H1 (cell line): ENCODE measurements around the gene RBL1. TPM values are rescaled to one million over a fixed set of nuclear protein-coding genes. Genes with fewer than 3 reads are reported as not detected.

Experiments
- CTCF ChIA-PET: fragments of 300-600 bp; sonication (Branson Sonifier 250); formaldehyde crosslinking; loops from one replicate; lab custom pipeline; 2021; ENCODE audit not compliant: partially characterized antibody; lab: Charles Lee
- POLR2A ChIA-PET: fragments of 300-600 bp; sonication (Branson Sonifier 250); formaldehyde crosslinking; loops from one replicate; lab custom pipeline; 2021; ENCODE audit warnings: inconsistent platforms; ENCODE audit not compliant: partially characterized antibody; lab: Charles Lee
- DNase-seq, 2 experiments: peaks; one replicate each; pipeline versions ENCODE4 v3.0.0 to v3.0.0-alpha.2; 2010 to 2022; ENCODE audit warnings: low spot score in 2 of 2, low read depth in 1 of 2, mixed read lengths in 1 of 2
- FAIRE-seq: peaks from 2 replicates; lab custom pipeline; 2011; peaks lifted over from hg19 to GRCh38; lab: Jason Lieb, UNC
- H2AFZ ChIP-seq: 2 replicates; pipeline ENCODE4 v1.8.1; 2012; ENCODE audit warnings: low read length, inconsistent platforms
- H2AK5ac ChIP-seq: 2 replicates; pipeline ENCODE4 v1.6.1; 2013; ENCODE audit warnings: low read depth, low read length
- H2BK120ac ChIP-seq: replicated peaks from 2 replicates; pipeline ENCODE3; 2013; ENCODE audit warnings: low read depth, low read length, inconsistent platforms
- H2BK12ac ChIP-seq: 2 replicates; pipeline ENCODE4 v1.6.1; 2013; ENCODE audit warnings: low read depth, low read length
- H2BK15ac ChIP-seq: 2 replicates; pipeline ENCODE4 v1.6.1; 2013; ENCODE audit warnings: low read length
- H2BK20ac ChIP-seq: 2 replicates; pipeline ENCODE4 v1.6.1; 2013; ENCODE audit warnings: low read length
- H2BK5ac ChIP-seq: 2 replicates; pipeline ENCODE4 v1.6.1; 2013; ENCODE audit warnings: low read depth, low read length
- H3K14ac ChIP-seq: 2 replicates; pipeline ENCODE4 v1.6.1; 2013; ENCODE audit warnings: inconsistent platforms; ENCODE audit not compliant: insufficient read length
- H3K18ac ChIP-seq: 2 replicates; pipeline ENCODE4 v1.6.1; 2013; ENCODE audit warnings: low read length; ENCODE audit errors: extremely low read depth
- H3K23ac ChIP-seq: 2 replicates; pipeline ENCODE4 v1.6.1; 2013; ENCODE audit warnings: inconsistent platforms; ENCODE audit not compliant: insufficient read length
- H3K23me2 ChIP-seq: 2 replicates; pipeline ENCODE4 v1.6.1; 2013; ENCODE audit warnings: low read depth, low read length
- H3K27ac ChIP-seq: 2 replicates; pipeline ENCODE4 v1.6.1; 2011; ENCODE audit warnings: low read depth, low read length, inconsistent platforms
- H3K27me3 ChIP-seq, 4 experiments: replicated peaks in 1 of 4; 1 replicate in 1 of 4; 2 replicates in 3 of 4; pipeline versions ENCODE4 v1.6.1 to v1.8.1; 2011 to 2013; ENCODE audit warnings: low read length in 3 of 4, mild to moderate bottlenecking in 3 of 4, inconsistent platforms in 2 of 4, mixed read lengths in 2 of 4, moderate library complexity in 1 of 4; ENCODE audit not compliant: control insufficient read depth in 3 of 4, insufficient read depth in 3 of 4; ENCODE audit errors: extremely low read depth in 1 of 4
- H3K36me3 ChIP-seq, 4 experiments: 2 replicates each; pipeline versions ENCODE4 v1.6.1 to v1.8.1; 2011 to 2013; ENCODE audit warnings: mild to moderate bottlenecking in 4 of 4, low read length in 3 of 4, moderate library complexity in 2 of 4, control low read depth in 1 of 4, inconsistent platforms in 1 of 4; ENCODE audit not compliant: insufficient read depth in 4 of 4, control insufficient read depth in 2 of 4
- H3K4ac ChIP-seq: replicated peaks from 2 replicates; pipeline ENCODE3; 2013; ENCODE audit warnings: low read length, low read depth, mixed read lengths, inconsistent platforms; ENCODE audit not compliant: insufficient read length
- H3K4me1 ChIP-seq, 4 experiments: replicated peaks in 1 of 4; 1 replicate in 1 of 4; 2 replicates in 3 of 4; pipeline versions ENCODE4 v1.6.1 to v1.8.1; 2011 to 2013; ENCODE audit warnings: low read length in 3 of 4, inconsistent platforms in 2 of 4, mixed read lengths in 1 of 4; ENCODE audit not compliant: insufficient read depth in 4 of 4, control insufficient read depth in 3 of 4
- H3K4me2 ChIP-seq, 2 experiments: 2 replicates each; pipeline versions ENCODE4 v1.6.1 to v1.8.1; 2011 to 2013; ENCODE audit warnings: low read depth in 2 of 2, low read length in 2 of 2, control low read depth in 1 of 2, inconsistent platforms in 1 of 2, mild to moderate bottlenecking in 1 of 2; ENCODE audit not compliant: insufficient read depth in 1 of 2
- H3K4me3 ChIP-seq, 4 experiments: fragments of 200-600, 300-600 bp in 1 of 4; sonication (generic), shearing (Covaris generic), sonication (Bioruptor Twin) in 1 of 4; 2 replicates each; pipeline versions ENCODE4 v1.5.1 to v1.8.1; 2011 to 2016; ENCODE audit warnings: low read length in 4 of 4, low read depth in 3 of 4, control low read depth in 2 of 4, inconsistent platforms in 2 of 4, mild to moderate bottlenecking in 2 of 4, mixed read lengths in 1 of 4, moderate library complexity in 1 of 4; ENCODE audit not compliant: insufficient read depth in 2 of 4; ENCODE audit errors: extremely low read depth in 1 of 4
- H3K56ac ChIP-seq: replicated peaks from 2 replicates; pipeline ENCODE3; 2013; ENCODE audit warnings: low read depth, mild to moderate bottlenecking, mixed read lengths, low read length, inconsistent platforms; ENCODE audit not compliant: insufficient read length
- H3K79me1 ChIP-seq: 2 replicates; pipeline ENCODE4 v1.6.1; 2013; ENCODE audit warnings: low read depth, low read length, control low read depth
- H3K79me2 ChIP-seq, 2 experiments: 2 replicates each; pipeline versions ENCODE4 v1.6.1 to v1.8.1; 2012 to 2013; ENCODE audit warnings: low read length in 2 of 2, mild to moderate bottlenecking in 2 of 2, inconsistent platforms in 1 of 2; ENCODE audit not compliant: insufficient read depth in 2 of 2, control insufficient read depth in 1 of 2
- H3K9ac ChIP-seq, 4 experiments: replicated peaks in 1 of 4; 1 replicate in 1 of 4; 2 replicates in 3 of 4; pipeline versions ENCODE4 v1.6.1 to v1.8.1; 2011 to 2013; ENCODE audit warnings: low read depth in 3 of 4, low read length in 3 of 4, control low read depth in 2 of 4, mild to moderate bottlenecking in 2 of 4, moderate library complexity in 2 of 4, inconsistent platforms in 1 of 4; ENCODE audit errors: extremely low read depth in 1 of 4
- H3K9me3 ChIP-seq, 2 experiments: 2 replicates each; pipeline versions ENCODE4 v1.6.1 to v1.8.1; 2012 to 2013; ENCODE audit warnings: mild to moderate bottlenecking in 2 of 2, moderate library complexity in 2 of 2, control low read depth in 1 of 2, inconsistent platforms in 1 of 2, low read depth in 1 of 2, low read length in 1 of 2, mixed read lengths in 1 of 2; ENCODE audit not compliant: insufficient read depth in 2 of 2
- H4K20me1 ChIP-seq, 2 experiments: replicated peaks in 1 of 2; 2 replicates each; pipeline versions ENCODE3 to v1.8.1; 2011 to 2013; ENCODE audit warnings: inconsistent platforms in 2 of 2, low read length in 2 of 2, mild to moderate bottlenecking in 1 of 2; ENCODE audit not compliant: insufficient read depth in 2 of 2, control insufficient read depth in 1 of 2
- H4K5ac ChIP-seq: 2 replicates; pipeline ENCODE4 v1.6.1; 2013; ENCODE audit warnings: low read length, low read depth, mixed read lengths, inconsistent platforms; ENCODE audit not compliant: insufficient read length
- H4K8ac ChIP-seq: 2 replicates; pipeline ENCODE4 v1.8.0; 2013; ENCODE audit warnings: mild to moderate bottlenecking, moderate library complexity, low read length, inconsistent platforms; ENCODE audit not compliant: insufficient read depth; ENCODE audit errors: extremely low read depth
- H4K91ac ChIP-seq: replicated peaks from 2 replicates; pipeline ENCODE3; 2013; ENCODE audit warnings: low read length, mixed read lengths, inconsistent platforms; ENCODE audit not compliant: insufficient read length
- CBX5 ChIP-seq: fragments of 300-800, 300-1000 bp; sonication (generic); IDR thresholded peaks from 2 replicates; pipeline ENCODE4 v1.7.1; 2016; ENCODE audit warnings: antibody characterized with exemption, low read length, low read depth
- CEBPB ChIP-seq: IDR thresholded peaks from 2 replicates; pipeline ENCODE4 v1.6.1; 2012; ENCODE audit warnings: low read depth, low read length
- CHD1 ChIP-seq: IDR thresholded peaks from 2 replicates; pipeline ENCODE4 v1.6.1; 2012; ENCODE audit warnings: low read depth, low read length, improper control_type of control experiment
- EZH2 ChIP-seq: fragments of 200-600 bp; sonication (generic); IDR thresholded peaks from 2 replicates; pipeline ENCODE4 v1.7.1; 2012; ENCODE audit warnings: low read depth, mild to moderate bottlenecking, moderate library complexity, low read length, inconsistent platforms; ENCODE audit not compliant: severe bottlenecking
- HDAC2 ChIP-seq, 2 experiments: fragments of 300-600 bp in 1 of 2; sonication (generic) in 1 of 2; IDR thresholded peaks; 2 replicates each; pipeline ENCODE4 v1.6.1; 2011 to 2012; ENCODE audit warnings: low read depth in 2 of 2, low read length in 2 of 2, mild to moderate bottlenecking in 2 of 2, moderate library complexity in 2 of 2, borderline replicate concordance in 1 of 2, inconsistent platforms in 1 of 2
- JUN ChIP-seq: IDR thresholded peaks from 2 replicates; pipeline ENCODE4 v1.6.1; 2011; ENCODE audit warnings: low read depth, mild to moderate bottlenecking, improper control_type of control experiment, low read length
- KDM5A ChIP-seq: fragments of 200-600 bp; IDR thresholded peaks from 2 replicates; pipeline ENCODE4 v1.7.1; 2012; ENCODE audit warnings: mild to moderate bottlenecking, low read length, inconsistent platforms, mixed read lengths
- NRF1 ChIP-seq: IDR thresholded peaks from 2 replicates; pipeline ENCODE4 v1.6.1; 2011; ENCODE audit warnings: mild to moderate bottlenecking, low read depth, low read length, improper control_type of control experiment
- POLR2AphosphoS5 ChIP-seq: IDR thresholded peaks from 2 replicates; pipeline ENCODE4 v1.6.1; 2011; ENCODE audit warnings: low read depth, low read length
- SP2 ChIP-seq: IDR thresholded peaks from 2 replicates; pipeline ENCODE4 v1.6.1; 2012; ENCODE audit warnings: mild to moderate bottlenecking, low read length, inconsistent platforms
- SUZ12 ChIP-seq: fragments of 200-600 bp; sonication (generic); IDR thresholded peaks from 2 replicates; pipeline ENCODE4 v1.6.1; 2012; ENCODE audit warnings: mild to moderate bottlenecking, inconsistent platforms, low read length, moderate library complexity, mixed read lengths
- TAF7 ChIP-seq: optimal IDR thresholded peaks from 2 replicates; pipeline ENCODE3; 2011; ENCODE audit warnings: low read depth, mild to moderate bottlenecking, inconsistent platforms, low read length, moderate library complexity, borderline replicate concordance
- WGBS, 2 experiments: shearing (Covaris generic) in 1 of 2; methylation state at CpG; one replicate each; pipeline versions ENCODE4 v1.1.6 to v1.1.7; 2013 to 2015; ENCODE audit warnings: low lambda C conversion rate in 2 of 2, mixed read lengths in 2 of 2, inconsistent platforms in 1 of 2, low coverage in 1 of 2, missing lambda C conversion rate in 1 of 2; ENCODE audit not compliant: insufficient replicate concordance in 2 of 2, insufficient coverage in 1 of 2, insufficient read length in 1 of 2; ENCODE audit errors: extremely low coverage in 1 of 2, missing lambda C conversion rate in 1 of 2; 5-methylcytosine and 5-hydroxymethylcytosine counted together
- polyA plus RNA-seq, 7 experiments: library from polyadenylated mRNA; depleted of rRNA in 3 of 7; stranded (reverse) in 5 of 7; unstranded in 2 of 7; fragments of >200 nt in 5 of 7; fragments of 200-250 nt in 2 of 7; gene quantifications; 1 replicate in 5 of 7; 2 replicates in 1 of 7; 4 replicates in 1 of 7; pipeline versions ENCODE4 v1.2.1 to v1.2.3, GENCODE V29; 2011 to 2013; ENCODE audit warnings: missing spikeins in 2 of 7, mixed read lengths in 2 of 7
- total RNA-seq: library from RNA; stranded (reverse); fragmentation: NEBNext Ultra II Directional; extraction: Animal tissue kit (Norgen Biotek cat#: 25700); gene quantifications from 2 replicates; pipeline ENCODE4 v1.2.1, GENCODE V29; 2021

RBL1 gene
- total and polyA plus RNA-seq, 2 of the 8 experiments (the other 6 are each of a cell fraction or from before 2014, with no cell fraction given) = 3.2 to 12.3 TPM

- H2BK12ac ChIP-seq = no peak overlapping the region
- H4K91ac ChIP-seq = no peak overlapping the region
- DNase-seq (no peak), FAIRE-seq (no peak)
- no peak overlapping the region for H2BK20ac ChIP-seq
- no peak overlapping the region for H3K4ac ChIP-seq
- H3K23ac ChIP-seq = no peak overlapping the region
- H3K27ac ChIP-seq = no peak overlapping the region
- no peak overlapping the region for H2BK120ac ChIP-seq
- H4K5ac ChIP-seq = no peak overlapping the region
- H3K56ac ChIP-seq = no peak overlapping the region
- H3K4me3 ChIP-seq = no peak overlapping the region
- H3K27me3 ChIP-seq = no peaks in the 10 kb centered on the region
- H4K8ac ChIP-seq = no peak overlapping the region
- H3K36me3 ChIP-seq = peaks cover 4 to 44% (median 25%) of the 10 kb centered on the region in 4 experiments
- H3K4me1 ChIP-seq = no peaks in the 10 kb centered on the region
- ChIA-PET POLR2A (interaction anchor here (1.4 kb wide), 1 partner anchor 10 kb away, joined by 3 read pairs; no protein-coding TSS in a partner anchor), CTCF (interaction anchor here (1.2 kb wide), 1 partner anchor 26 kb away, joined by 4 read pairs; no protein-coding TSS in a partner anchor)
- WGBS, 2 experiments = 89% methylated on average over 4 of the region's 4 CpGs; no CpG with 5 or more reads in 1 of the 2 experiments
- no peak overlapping the region for H3K14ac ChIP-seq
- H3K9me3 ChIP-seq = no peaks in the 10 kb centered on the region
- no peaks in the 10 kb centered on the region for H4K20me1 ChIP-seq
- H3K79me1 ChIP-seq = no peaks in the 10 kb centered on the region
- no peak overlapping the region for H3K9ac ChIP-seq
- no peak overlapping the region for H2BK15ac ChIP-seq
- H3K23me2 ChIP-seq = no peaks in the 10 kb centered on the region
- H3K18ac ChIP-seq = no peak overlapping the region
- H2BK5ac ChIP-seq = no peak overlapping the region
- no peak overlapping the region for H2AFZ ChIP-seq
- no peak overlapping the region for H3K4me2 ChIP-seq
- H3K79me2 ChIP-seq = no peaks in the 10 kb centered on the region
- no peak overlapping the region for H2AK5ac ChIP-seq
- TF ChIP-seq HDAC2 (IDR thresholded peaks at IDR 0.05; ENCODE audit: borderline replicate concordance in 1 of 2, low read depth in 2 of 2, low read length in 2 of 2) = no peak
- TF ChIP-seq TAF7 = no peak
- TF ChIP-seq SP2 = no peak
- no peak for TF ChIP-seq CEBPB
- no peak for TF ChIP-seq NRF1
- no peak for TF ChIP-seq KDM5A
- TF ChIP-seq CBX5 = no peak
- no peak for TF ChIP-seq SUZ12
- TF ChIP-seq JUN = no peak
- no peak for TF ChIP-seq CHD1
- TF ChIP-seq EZH2 = no peak
- no peak for TF ChIP-seq POLR2AphosphoS5
These were observed 42.4 kb downstream of the RBL1 start for GRCh38 chr20:37053230-37053950.
